Iris pigment epithelial cell (primary cell): ENCODE measurements around the gene DNAH8.
A peak's percentile ranks its signal among the peaks of the same experiment; 100 is the strongest.
"Not testable (repeated sequence)": the region's sequence is repeated elsewhere in the genome, so short reads cannot be mapped to it uniquely, and the experiment has no call there.

ENCODE experiments used
- DNase-seq: peaks from one replicate; pipeline ENCODE4 v3.0.0-alpha.2; 2011; ENCODE audit warnings: low read depth

Gene DNAH8

DNA sequence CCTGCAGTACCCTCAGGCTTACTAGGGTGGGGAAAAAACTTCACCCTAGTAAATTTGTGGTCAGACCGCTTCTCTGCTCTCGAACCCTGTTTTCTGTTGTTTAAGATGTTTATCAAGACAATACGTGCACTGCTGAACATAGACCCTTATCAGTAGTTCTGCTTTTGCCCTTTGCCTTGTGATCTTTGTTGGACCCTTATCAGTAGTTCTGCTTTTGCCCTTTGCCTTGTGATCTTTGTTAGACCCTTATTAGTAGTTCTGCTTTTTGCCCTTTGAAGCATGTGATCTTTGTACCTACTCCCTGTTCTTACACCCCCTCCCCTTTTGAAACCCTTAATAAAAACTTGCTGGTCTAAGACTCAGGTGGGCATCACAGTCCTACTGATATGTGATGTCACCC lies 15.4 kb upstream of the DNAH8 start:
- DNase-seq = not testable (repeated sequence)

DNA sequence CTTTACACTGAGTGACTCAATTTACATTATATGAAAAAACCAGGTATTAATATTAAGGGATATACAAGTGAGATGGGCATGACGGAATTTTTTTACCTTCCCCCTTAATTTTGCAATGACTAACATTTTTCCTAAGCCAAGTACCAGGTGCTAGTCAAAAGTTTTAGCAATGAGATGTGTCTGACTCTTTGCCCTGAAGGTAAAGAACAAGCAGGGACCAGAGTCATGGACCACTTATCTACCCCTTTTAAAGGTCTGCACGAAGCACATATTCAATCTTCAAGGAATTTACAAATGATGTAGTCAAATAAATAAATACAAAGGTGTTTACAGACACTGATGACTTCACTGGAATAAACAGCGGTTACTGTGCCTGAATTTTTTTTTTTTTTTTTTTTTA lies 13.6 kb upstream of the DNAH8 start:
- no peak for DNase-seq

DNA sequence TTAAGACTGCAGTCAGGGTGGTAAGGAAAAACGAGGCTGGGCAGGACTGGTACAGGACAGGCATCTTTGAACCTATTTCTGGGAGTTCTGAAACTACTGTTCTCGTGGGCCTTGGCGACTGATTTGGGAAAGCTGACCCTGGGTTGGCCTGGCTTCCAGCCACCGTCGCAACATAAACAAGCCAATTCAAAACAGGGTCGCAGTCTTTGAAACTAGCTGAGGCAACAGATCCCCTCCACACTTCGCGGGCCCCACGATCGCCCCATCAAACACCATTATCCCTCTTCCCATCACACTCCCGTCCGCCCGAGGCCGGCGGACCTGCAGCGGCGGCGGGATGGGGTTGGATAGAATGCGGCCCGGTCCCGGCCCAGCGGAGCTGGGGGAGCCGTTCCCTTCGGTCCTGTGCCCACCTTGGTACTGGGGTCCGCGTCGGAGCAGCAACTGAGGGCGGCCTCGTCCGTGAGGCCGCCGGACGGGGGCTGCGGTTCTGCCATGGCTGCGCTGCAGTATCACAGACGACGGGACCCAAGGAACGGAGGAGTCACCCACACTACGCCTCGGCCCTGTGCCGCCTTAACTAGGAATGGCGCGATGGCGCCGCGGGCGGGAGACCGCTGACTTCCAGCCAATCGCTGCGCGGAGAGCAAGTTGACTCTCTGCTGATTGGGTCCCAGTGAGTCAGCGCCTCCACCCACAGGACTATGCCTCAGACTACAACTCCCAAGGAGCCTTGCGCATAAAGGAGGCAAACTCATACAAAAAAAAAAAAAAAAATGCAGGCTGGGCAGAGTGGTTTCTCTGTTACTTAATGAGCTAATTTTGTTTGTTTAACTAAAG lies 12.3 kb upstream of the DNAH8 start, which contains the start of gene GLO1:
TSS of gene GLO1 (minus strand) at position 588 of the 840 bp plus-strand sequence. CDS start at position 497, 91 bp downstream.
- DNase-seq = peak; percentile 99

DNA sequence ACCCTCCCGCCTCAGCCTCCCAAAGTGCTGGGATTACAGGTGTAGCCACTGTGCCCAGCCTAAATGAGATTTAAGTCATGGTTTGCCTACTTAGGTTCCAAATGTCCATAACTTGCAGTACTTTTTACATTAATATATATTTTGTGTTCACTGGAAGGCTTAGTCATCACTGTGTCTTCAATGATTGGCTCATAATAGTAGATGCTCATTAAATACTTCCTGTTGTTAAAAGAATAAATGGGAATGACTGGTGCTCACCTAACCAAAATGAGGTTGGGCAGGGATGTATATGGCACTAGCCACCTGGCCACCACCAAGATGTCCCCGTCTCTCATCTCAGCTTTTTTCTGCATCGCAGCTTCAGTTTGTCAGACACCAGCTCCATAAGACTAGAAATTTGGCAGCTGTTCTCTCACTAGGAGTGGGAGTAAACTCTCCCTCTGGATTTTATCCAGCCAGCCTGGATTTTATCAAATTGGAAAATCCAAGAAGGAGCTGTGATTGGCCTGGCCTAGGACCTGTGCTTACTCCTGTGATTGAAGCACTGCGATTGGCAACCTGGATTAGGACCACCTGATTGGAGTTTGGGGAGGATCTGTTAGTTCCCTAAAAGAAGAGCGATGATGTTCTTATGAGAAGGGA lies 11.0 kb upstream of the DNAH8 start:
- no peak for DNase-seq

DNA sequence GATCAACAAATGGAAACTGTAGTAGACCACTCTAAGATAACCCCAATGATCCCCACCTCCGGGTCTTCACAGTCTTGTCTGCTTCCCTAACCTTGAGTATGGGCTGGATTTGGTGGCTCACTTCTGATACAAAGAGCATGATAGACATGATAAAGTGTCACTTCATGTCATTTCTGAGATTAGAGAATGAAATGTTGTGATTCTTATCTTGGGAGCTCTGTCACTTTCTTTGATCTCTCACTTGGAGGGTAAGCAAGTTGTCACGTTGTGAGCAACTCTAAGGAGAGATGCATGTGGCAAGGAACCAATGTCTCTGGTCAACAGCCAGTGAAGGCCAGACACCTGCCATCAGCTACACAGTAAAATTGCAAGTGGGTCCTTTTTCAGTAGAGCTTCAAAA lies 9.2 kb upstream of the DNAH8 start:
- DNase-seq = no peak

DNA sequence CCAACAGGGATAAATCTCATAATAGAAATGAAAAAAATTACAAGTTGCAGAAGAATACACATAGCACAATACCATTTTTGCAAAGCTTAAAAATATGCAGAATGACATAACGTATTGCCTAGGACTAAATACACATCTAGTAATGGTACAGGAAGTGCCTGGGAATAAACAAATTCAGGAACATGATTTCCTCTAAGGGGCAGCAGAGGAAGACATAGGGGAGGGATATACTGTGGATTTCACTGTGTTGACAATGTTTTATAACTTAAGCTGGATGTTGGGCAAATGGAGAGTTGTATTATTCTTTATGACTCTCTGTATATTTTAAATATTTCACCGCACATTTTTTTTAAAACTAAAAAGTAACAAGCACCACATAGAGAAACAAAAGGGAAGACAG lies 6.6 kb upstream of the DNAH8 start:
- DNase-seq = peak; percentile 25

DNA sequence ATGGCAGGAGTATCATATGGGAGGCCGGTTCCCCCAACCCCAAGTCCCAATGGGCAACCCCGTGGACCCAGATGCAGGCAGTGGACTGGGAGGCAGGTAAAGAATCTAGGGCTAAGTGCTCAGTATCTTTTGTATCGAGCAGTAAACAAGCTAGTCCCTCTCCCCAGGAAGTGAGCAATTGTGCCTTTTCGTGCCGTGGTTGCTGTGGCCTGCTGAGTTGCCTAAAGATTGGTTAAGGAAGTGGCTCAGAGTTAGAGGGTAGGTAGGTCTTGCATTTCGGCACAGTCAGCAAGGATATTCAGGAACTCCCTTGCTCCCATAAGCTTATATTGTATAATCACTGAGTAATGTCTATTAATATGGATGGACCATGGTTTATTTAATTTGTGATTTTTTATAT lies 1.3 kb upstream of the DNAH8 start:
- DNase-seq = no peak

DNA sequence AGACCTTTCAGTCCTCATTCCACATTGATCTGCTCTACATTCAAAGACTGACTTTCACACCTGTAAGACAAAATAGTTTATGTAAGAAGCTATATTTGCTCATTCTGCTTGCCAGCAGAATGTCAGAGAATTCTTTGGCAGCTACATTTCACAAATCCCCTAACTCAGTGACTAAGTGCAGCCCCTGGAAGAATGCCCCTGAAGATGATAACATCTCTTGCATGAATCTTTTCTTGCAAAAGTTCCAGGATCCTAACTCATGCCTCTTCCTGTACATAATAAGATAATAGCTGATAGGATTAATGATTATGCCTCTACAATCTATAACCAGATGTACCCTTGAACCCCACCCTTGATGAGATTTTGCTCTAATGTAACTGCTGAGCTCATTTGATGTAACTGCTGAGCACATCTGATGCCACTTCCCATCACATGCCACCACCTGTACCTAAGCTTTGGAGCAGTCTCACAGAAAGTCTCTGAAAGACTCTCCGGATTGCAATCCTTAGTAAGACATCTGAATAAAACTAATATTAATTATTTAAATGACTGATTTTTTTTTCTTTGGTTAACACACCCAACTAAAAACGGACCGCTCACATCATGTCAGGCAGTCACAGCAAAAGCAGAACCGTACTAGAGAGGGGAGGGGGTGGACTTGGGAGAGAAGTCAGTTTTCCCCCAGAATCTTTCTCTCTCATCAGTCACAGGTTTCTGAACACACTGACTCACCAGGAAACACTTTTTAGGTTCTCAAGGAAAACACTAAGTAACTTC lies 684 bp upstream of the DNAH8 start:
- DNase-seq = no peak

DNA sequence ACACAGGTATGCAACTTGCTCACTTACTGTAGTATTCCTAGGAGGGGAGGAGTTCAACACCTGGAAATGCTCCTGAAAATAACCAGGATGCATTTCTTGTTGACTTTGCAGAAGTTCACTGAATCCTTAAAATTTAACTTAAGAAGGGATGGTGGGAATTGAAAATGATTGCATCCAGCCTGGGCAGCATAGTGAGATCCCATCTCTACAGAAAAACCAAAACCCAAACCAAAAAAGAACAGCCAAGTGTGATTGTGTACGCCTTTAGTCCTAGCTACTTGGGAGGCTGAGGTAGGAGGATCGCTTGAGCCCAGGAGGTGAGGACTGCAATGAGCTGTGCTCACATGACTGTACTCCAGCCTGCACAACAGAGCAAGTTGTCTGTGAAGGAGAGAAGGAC lies 1.7 kb downstream of the DNAH8 start:
- no peak for DNase-seq

DNA sequence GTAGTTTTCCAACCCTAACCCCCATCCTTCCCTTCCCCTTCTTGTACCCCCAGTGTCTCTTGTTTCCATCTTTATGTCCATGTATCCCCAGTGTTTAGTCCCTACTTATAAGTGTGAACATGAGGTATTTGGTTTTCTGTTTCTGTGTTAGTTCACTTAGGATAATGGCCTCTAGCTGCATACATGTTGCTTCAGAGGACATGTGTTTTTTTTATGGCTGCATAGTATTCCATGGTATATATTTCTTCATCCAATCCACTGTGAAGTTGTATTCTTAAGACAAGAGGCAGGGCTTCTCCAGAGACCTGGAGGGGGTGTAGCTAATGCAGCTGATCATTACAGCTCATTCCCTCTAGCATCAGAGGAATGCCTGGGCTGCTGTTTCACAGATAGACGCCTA lies 4.2 kb downstream of the DNAH8 start:
- no peak for DNase-seq

DNA sequence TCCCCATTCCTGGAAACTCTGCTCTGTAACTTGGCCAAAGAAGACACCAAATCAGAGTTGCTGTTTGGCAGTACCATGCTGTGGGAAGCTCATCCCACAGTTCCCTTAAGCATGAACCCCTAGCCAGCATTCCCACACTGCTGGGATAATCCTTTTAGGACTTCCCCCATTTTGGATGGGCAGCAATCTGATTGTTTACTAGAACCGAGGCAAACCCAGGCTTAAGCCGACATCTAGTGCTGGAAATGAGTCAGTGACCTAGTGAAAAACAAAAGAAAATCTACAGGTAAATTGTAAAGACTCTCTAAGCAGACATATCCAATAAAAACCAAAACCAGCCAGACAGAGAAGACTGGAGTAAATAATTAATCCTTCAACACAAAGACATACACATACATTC lies 5.2 kb downstream of the DNAH8 start:
- peak; percentile 43 for DNase-seq

DNA sequence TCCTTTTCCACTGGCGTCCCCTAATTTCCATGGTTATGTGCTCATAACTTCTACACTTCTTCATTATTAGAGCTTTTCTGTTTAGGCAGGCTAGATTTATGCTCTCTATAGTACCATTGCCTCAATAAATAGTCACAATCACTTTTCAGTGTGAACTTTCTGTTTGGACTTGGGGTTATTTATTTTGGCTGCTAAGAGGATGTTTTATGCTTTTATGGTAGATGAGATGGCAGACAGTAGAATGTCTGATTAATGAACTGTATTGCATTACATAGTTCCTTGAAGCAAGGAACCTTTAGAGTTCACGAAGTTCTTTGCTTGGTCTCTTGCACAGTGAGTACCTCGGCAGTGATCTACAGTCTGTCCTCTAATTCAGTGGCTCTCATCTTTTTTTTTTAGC lies 6.9 kb downstream of the DNAH8 start:
- DNase-seq = no peak

DNA sequence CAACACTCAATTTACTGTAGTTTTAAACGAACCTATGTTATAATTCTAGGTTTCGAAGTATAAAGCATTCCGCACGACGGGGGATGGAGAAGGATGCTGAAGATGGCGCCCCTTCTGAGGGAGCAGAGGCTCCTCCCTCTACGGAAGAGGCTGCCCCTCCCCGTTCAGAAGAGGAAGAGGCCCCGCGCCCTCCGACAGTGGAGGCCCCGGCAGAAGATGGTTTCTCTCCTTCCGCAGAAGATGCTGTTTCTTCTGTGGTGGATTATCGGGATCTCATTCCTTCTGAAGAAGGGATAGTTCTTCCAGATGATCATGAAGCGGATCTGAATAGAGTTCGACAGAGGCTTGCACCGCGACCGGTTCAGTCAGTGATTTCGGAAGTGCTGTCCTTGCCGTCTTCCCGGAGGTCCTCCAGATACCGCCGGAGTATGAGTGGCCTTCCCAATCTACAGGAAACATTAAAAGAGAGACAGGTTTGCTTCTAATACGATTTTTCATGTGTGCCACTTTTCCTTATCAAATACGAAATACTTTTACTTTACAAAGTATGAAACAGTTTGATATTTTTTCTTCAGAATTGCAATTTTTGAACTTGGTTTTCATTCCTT lies 7.7 kb downstream of the DNAH8 start:
- DNase-seq = no peak

DNA sequence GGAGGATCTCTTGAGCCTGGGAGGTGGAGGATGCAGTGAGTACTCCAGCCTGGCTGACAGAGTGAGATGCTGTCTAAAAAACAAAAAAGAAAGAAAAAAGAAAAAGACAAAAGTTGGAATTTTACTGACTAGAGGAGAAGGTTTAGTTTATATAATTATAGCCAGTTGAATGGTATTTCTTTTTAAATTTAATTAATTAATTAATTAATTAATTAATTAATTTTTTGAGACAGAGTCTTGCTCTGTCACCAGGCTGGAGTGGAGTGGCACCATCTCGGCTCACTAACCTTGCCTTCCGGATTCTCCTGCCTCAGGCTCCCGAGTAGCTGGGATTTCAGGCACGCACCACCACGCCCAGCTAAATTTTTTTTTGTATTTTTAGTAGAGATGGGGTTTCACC lies 8.7 kb downstream of the DNAH8 start:
- no peak for DNase-seq

DNA sequence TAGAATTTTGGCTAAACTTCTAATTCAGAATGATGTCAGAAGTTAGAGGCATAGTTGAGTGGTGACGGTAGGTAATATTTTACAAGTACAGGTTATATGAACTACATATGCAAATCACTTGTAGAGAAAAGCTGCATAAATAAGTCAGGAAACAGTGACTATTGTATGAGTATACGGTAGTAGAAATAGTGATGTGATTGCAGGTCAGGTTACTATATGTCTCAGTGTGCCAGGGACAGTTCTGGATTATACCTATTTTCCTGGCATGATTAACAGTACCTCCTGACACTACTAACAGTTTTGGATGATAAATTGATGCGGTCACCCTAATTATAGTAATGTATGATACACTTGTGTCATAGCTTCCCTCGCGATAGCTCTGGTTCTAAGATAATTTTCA lies 9.2 kb downstream of the DNAH8 start:
- no peak for DNase-seq

DNA sequence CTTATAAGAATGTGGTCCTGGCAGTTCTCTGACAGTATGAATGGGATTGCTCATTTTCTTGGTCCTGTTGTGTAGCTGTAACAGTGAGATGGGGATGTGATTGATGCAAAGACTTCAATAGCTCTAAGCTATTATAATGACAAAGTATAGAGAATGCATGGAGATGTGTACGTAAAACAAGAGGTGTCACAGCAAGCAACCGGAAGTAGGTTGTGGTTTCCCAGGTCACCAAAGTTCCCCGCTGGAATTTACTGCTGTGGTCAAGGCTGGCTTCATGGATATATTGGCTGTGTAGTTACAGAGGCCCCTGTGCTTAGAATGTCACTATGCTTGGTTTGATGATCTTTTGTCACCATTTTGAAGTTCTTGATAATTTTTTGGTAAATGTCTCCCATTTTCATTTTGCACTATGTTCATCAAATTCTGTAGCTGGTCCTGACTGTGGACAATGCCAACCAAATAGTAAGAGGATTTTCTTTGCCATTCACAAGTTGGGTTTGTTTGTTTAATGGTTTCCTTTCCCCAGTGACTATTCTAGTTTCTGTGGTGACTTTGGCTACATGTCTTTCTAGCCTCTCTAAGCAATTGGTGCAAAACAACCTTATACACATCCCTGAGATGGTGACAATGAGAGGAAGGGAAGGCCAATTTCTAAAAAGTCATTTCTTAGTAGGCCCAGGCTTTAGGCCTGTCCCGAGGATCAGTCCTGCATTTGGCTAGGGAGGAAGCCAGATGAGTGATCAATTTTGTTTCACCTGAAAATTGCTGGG lies 10.5 kb downstream of the DNAH8 start:
- DNase-seq = no peak

DNA sequence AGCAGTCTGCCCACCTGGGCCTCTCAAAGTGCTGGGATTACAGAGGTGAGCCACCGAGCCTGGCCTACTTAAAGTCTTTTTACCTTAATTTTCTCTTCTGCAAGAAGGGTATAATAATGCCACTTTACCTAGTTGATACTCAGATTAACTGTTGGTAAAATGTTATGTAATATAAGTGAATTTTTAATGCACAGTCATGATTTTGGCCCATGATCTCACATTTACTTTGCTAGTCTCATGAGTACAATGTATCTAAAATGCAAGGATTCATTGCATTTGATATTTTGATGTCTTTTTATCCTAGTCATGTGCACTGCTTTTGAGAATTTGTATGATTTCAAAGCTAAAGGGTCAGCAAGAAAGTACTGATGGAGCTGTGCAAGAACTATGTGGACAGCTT lies 13.1 kb downstream of the DNAH8 start:
- DNase-seq = no peak

DNA sequence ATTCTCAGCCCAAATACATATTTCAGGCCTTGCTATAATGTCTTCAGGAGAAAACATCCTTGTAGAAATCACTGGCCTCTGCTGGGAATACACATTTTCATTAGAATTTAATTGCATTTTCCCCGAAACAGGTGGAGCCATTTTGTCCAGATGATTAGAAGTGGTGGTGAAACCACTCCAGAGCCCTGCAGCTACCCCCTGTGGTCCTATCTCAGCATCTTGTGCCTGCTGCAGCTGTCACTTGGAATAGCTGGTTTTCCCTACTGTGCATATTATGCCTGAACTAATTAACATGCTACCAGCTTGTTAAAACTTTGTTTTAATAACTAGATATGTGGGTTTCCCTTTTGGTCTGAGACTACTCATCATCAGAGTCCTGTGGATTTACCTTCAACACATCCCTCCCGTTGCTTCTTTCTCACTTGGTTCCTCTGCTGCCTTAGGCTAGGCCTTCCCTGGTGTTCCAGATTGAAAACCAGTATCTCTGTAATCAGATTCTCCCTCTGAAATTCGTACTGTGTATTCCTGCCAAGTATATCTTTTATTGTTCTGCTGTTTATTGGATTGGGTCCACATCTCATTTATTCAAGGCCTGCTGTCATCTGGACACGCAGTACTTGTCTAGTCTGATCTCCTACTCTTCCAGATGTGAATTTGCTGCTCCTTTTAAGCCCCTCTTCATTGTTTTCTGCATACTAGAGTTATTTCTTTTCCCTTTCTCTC lies 15.2 kb downstream of the DNAH8 start:
- DNase-seq = no peak

DNA sequence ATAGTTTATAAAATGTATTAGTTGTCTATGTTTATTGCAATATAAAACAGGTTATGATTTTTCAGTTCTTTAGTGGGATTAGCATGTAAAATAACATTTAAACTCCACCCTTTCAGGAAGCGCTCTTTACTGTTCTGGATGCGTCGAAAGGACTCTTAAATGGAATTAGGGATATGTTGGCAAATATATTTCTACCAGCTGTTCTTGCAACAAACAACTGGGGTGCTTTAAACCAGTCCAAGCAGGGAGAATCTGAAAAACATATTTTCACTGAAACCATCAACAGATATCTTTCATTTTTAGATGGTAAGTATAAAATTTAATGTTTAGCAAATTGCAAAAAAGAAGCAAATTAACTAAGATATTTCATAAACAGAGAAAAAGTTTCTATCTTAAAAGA lies 21.8 kb downstream of the DNAH8 start:
- DNase-seq = no peak

DNA sequence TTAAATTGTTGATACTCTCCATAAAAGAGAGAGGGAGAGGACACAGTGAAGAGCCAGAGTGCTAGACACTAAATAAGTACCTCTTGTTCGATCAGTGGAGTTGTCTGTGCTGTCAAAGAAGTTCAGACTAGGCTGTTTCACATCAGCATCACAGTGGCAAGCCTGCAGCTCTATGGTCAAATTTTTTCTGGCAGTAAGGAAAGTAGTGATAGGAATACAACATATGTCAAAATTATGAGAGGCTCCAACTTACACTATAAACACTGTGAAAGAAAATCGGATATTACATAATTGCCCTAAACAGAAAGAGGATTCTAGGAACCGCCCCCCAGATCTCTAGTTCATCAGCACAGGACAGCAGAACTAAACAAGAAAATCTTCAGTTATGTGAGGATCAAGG lies 23.1 kb downstream of the DNAH8 start:
- DNase-seq = no peak

DNA sequence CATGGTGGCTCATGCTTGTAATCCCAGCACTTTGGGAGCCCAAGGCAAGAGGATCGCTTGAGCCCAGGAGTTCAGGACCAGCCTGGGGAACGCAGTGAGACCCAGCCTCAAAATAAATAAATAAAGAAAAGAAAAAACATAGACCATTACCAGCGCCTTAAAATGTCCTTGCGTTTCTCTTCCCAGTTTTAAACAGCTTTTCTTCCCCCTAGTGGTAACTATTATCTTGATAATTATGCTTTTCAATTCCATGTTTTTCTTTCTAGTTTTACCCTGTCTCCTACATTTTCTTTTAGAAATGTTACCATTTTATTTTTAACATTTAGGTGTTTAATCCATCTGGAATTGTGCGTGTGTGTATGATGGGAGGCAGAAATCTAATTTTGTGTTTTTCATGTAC lies 24.4 kb downstream of the DNAH8 start:
- DNase-seq = no peak
